Measurements from ENCODE around the gene HTR2A. TPM values are rescaled to one million over a fixed set of nuclear protein-coding genes. Genes with fewer than 3 reads are reported as not detected.

Gene HTR2A
- total RNA-seq, 1 donor from 2014 or later, result 2.2 TPM

- Histone ChIP-seq H3K36me3 (no peaks in the 10 kb centered on the region), H3K4me3 (no peak overlapping the region), H3K27me3 (no peaks in the 10 kb centered on the region), H3K27ac (no peak overlapping the region), H3K4me1 (no peaks in the 10 kb centered on the region), H3K9me3 (no peaks in the 10 kb centered on the region)
- intact Hi-C loops (cut with DNase I), result no loop called here
- TF ChIP-seq POLR2AphosphoS5 (IDR thresholded peaks at IDR 0.05; ENCODE audit: insufficient read depth in 1 of 2, low read depth in 1 of 2) (no peak), CTCF (IDR thresholded peaks at IDR 0.05) (no peak), POLR2A (IDR thresholded peaks at IDR 0.05) (no peak)
- DNase-seq (ENCODE audit: extremely low spot score in 2 of 2), result no peak
These were observed 74.3 kb downstream of the HTR2A start for GRCh38 chr13:46822551-46822950.

- intact Hi-C loops (cut with DNase I), result no loop called here
- Histone ChIP-seq H3K4me3 (no peak overlapping the region), H3K4me1 (no peaks in the 10 kb centered on the region), H3K9me3 (no peaks in the 10 kb centered on the region), H3K27me3 (no peaks in the 10 kb centered on the region), H3K36me3 (no peaks in the 10 kb centered on the region), H3K27ac (no peak overlapping the region)
- no peak for DNase-seq (ENCODE audit: extremely low spot score in 2 of 2)
- no peak for TF ChIP-seq CTCF (IDR thresholded peaks at IDR 0.05)
- TF ChIP-seq POLR2A (IDR thresholded peaks at IDR 0.05), result no peak
- no peak for TF ChIP-seq POLR2AphosphoS5 (IDR thresholded peaks at IDR 0.05; ENCODE audit: insufficient read depth in 1 of 2, low read depth in 1 of 2)
These were observed 78.9 kb downstream of the HTR2A start for GRCh38 chr13:46817838-46818476.

GRCh38 chr13:46817095-46817494 lies 79.8 kb downstream of the HTR2A start:
- no peak overlapping the region for H3K27ac ChIP-seq
- intact Hi-C loops (cut with DNase I), result no loop called here
- no peak overlapping the region for H3K4me3 ChIP-seq
- TF ChIP-seq CTCF (IDR thresholded peaks at IDR 0.05), result no peak
- TF ChIP-seq POLR2AphosphoS5 (IDR thresholded peaks at IDR 0.05; ENCODE audit: insufficient read depth in 1 of 2, low read depth in 1 of 2), result no peak
- TF ChIP-seq POLR2A (IDR thresholded peaks at IDR 0.05), result no peak
- no peaks in the 10 kb centered on the region for H3K4me1 ChIP-seq
- no peak for DNase-seq (ENCODE audit: extremely low spot score in 2 of 2)
- no peaks in the 10 kb centered on the region for H3K9me3 ChIP-seq
- no peaks in the 10 kb centered on the region for H3K36me3 ChIP-seq
- H3K27me3 ChIP-seq, result no peaks in the 10 kb centered on the region

- Histone ChIP-seq H3K9me3 (no peaks in the 10 kb centered on the region), H3K36me3 (no peaks in the 10 kb centered on the region), H3K27ac (no peak overlapping the region), H3K4me3 (no peak overlapping the region), H3K27me3 (no peaks in the 10 kb centered on the region), H3K4me1 (no peaks in the 10 kb centered on the region)
- intact Hi-C loops (cut with DNase I), result no loop called here
- TF ChIP-seq CTCF (IDR thresholded peaks at IDR 0.05), result no peak
- TF ChIP-seq POLR2A (IDR thresholded peaks at IDR 0.05), result no peak
- TF ChIP-seq POLR2AphosphoS5 (IDR thresholded peaks at IDR 0.05; ENCODE audit: insufficient read depth in 1 of 2, low read depth in 1 of 2), result no peak
- no peak for DNase-seq (ENCODE audit: extremely low spot score in 2 of 2)
These were observed 80.5 kb downstream of the HTR2A start for GRCh38 chr13:46816371-46816770.

GRCh38 chr13:46812301-46812797 lies 84.5 kb downstream of the HTR2A start:
- Histone ChIP-seq H3K27ac (no peak overlapping the region), H3K36me3 (no peaks in the 10 kb centered on the region), H3K9me3 (no peaks in the 10 kb centered on the region), H3K27me3 (no peaks in the 10 kb centered on the region), H3K4me3 (no peak overlapping the region), H3K4me1 (no peaks in the 10 kb centered on the region)
- DNase-seq (ENCODE audit: extremely low spot score in 2 of 2), result no peak
- TF ChIP-seq POLR2A (IDR thresholded peaks at IDR 0.05) (no peak), POLR2AphosphoS5 (IDR thresholded peaks at IDR 0.05; ENCODE audit: insufficient read depth in 1 of 2, low read depth in 1 of 2) (no peak), CTCF (IDR thresholded peaks at IDR 0.05) (no peak)
- intact Hi-C loops (cut with DNase I), result no loop called here
